HG02840 (cell line): ENCODE measurements around the gene ASB18.

ENCODE experiments used
- ATAC-seq: cut with Tn5 transposase; IDR thresholded peaks from one replicate; pipeline ENCODE4 v1.9.1; 2021; ENCODE audit warnings: mild to moderate bottlenecking, moderate library complexity, moderate number of reproducible peaks; ENCODE audit not compliant: unreplicated experiment, low FRiP score

Gene ASB18

GRCh38 chr2:236176951-236177350, 87.3 kb downstream of the ASB18 start:
- no peak for ATAC-seq

DNA sequence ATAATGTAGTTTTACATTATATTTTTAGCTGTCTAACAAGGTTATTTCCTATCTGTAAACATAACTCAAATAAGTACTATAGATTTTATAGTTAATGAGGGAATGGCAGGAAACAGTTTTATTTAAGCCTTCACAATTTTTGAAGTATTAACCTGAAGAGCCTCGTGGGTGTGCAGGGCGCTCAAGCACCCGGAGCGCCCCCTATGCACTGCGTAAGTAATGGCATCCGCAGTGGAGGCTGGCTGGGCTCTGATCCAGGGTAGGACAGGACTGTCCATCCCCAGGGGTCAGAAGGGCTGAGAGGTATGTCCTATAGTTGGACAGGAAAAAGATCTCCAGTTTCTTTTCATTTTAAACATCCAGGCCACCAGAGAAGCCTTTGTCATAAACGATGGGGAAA, 87.8 kb downstream of the ASB18 start:
- ATAC-seq, result no peak

DNA sequence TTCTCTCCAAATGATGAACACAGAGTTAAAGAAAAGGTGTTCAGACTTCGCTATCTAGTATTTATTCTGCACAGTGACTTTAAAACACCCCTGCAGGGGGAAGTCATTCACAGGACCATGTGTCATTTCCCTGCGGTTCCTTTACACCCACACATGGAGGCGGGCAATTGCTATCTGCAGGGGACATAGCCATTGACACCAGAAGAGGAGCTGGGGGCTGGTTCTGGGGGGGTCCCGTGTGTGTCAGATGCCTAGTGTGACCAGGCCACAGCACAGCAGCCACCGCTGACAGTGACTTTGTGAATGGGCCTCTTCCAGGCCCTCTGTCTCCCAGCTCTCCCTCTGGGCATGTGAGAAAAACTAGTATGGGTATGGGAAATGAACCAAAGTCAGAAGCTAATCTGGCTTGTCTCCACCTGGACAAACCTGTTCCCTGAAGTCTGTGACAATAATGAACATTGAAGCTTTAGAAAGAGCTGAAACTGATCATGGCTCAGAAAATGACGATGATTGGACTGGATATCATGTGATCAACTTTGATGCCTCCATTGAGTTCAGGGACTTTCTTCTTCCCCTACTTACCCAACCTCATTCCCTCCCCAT, 88.6 kb downstream of the ASB18 start:
- no peak for ATAC-seq

- ATAC-seq, result no peak
Observed at GRCh38 chr2:236173729-236174607, 90.2 kb downstream of the ASB18 start.

- no peak for ATAC-seq
Observed at GRCh38 chr2:236173036-236173728, 91.0 kb downstream of the ASB18 start.

DNA sequence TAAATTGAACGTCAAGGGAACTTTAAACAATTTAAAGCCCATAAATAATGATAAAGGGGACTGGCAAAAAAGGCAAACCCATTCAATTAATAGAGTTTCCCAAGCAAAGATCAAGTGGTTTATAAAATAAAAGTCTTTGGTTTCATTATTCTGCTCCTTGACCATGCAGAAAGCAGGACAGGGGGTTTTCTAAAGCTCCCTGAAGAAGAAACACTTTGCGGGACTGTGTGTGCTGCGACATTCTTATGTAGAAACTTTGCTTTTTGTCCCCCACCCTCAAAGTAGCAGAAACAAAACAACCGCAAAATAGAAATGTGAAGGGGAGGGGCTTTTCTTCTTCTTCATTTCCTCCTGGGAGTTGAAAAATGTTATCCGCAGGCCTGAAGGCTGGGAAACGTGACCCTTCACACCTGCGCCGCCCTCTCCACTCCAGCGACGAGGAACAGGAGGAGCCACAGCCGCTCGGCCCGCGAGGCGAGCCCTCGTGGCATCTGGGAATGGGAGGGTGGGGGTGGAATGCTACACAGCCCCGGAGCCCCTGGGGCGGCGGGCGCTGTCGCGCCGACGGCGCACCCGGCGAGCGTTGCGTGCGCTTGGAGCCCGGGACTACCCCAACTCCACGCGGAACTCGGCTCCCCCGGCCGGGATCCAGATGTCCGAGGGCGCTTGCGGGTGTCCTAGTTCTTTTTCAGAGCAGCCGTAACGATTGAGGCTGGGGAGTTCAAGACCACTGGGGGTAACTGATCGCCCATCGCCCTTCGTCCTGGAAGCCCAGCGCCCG, 91.8 kb downstream of the ASB18 start:
- no peak for ATAC-seq

DNA sequence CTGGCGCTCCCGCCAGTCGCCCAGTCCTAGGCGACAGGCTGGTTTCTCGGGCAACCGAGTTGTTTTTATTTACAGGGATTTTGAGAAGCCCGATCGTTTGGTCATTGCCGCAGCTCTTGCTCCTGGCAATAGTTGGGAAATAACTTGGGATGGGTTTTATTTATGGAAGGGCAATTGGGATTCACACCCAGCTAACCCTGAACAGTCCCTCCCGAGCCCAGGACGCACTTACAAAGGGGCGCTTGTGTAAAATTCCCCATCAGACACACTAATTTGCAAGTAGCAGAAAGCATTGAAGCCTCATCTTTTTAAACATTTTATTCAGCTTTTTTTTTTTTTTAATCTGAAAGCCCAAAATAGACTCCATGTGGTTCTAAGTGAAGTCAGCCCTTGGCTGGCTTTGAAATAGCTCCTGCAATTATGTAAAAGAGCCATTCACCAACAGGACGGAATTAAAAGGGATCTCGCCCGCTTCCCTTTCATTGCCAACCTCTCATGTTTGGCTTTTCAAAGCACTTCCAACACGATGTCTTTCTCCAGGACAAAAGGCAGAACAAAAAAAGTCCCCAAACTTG, 92.4 kb downstream of the ASB18 start:
- no peak for ATAC-seq

GRCh38 chr2:236171181-236171679, 93.0 kb downstream of the ASB18 start:
- no peak for ATAC-seq

GRCh38 chr2:236170590-236171165, 93.5 kb downstream of the ASB18 start:
- no peak for ATAC-seq

DNA sequence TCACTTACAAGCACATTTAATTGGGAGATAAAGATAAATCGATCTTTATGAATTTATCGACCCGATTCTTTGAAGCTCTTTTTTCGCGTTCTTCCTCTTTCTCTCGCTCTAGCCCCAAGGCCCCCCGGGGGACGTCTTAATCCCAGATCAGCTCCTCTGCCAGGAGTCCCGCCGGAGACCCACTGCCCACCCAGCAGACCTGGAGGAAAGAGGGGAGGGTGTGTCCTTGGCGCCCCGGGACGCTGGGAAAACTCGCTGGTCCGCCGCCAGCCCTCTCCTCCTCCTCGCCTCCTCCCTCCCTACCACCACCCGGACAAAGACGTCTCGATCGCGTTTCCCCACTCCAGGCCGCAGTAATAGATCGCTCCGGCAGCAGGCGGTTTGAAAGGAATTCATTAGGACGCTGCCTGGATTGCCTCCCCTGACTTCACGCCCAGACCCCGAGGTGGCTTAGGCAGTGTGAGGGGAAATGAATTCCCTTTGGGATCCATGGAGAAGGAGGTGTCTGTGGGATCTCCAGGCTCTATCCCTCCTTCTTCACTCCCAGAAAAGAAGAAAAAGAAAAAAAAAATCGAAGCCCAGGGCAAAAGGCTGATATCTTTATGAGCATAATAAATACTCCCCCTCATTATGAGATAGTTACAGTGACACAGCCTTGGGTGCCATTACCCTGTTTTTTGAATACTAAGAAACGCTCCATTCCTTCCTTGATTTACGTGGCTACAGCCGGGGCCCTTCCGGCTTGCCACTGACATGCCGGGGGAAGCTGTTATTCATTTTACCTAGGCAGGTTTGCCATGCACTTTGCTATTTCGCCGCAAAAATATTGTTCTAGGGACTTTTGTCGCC, 94.2 kb downstream of the ASB18 start:
- no peak for ATAC-seq

- ATAC-seq, result no peak
Observed at GRCh38 chr2:236169151-236169721, 95.0 kb downstream of the ASB18 start.

GRCh38 chr2:236168110-236169080, 95.8 kb downstream of the ASB18 start, which contains the start of gene GBX2:
Gene GBX2 (minus strand): TSS chr2:236168386. CDS start chr2:236167971, 415 bp downstream.
- ATAC-seq, result no peak

DNA sequence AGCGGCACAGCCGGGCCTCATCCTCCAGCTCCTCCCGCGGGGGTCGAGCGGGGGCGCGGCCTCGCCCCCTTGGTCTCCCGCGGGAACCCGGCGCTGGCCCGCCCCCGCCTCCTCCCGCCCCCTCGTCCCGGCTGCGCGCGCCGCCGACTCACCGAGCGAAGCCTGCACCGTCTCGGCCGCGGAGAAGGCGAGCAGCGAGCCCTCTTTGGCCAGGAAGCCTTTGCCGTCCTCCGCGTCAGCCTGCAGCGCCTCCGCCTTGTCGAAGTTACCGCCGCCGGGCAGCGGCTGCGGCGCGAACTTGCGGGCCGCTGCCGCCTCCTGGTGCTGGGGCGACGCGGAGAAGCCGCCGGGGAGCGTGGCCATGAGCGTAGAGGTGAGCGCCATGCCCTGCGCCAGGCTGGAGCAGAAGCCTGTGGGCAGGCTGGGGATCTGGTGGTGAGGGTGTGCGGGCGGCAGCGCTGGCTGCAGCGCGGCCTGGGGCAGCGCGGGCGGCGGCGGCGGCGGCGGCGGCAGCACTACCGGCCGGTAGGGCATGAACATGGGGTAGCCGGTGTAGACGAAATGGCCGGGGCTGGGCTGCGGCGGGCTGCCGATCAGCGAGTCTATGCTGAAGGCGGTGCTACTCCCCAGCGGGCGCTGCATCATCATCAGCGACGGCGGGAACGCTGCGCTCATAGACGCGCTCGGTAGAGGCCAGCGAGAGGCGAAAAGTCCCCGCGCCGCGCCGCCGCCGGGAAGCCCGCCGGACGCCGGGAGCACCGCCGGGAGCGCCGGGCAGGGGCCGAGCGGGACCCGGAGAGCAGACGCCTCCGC, 96.7 kb downstream of the ASB18 start:
- ATAC-seq, result no peak

- no peak for ATAC-seq
Observed at GRCh38 chr2:236166796-236167296, 97.4 kb downstream of the ASB18 start.

GRCh38 chr2:236165842-236166795, 98.1 kb downstream of the ASB18 start:
- no peak for ATAC-seq
